HepG2 (cell line): ENCODE results near the gene IL1R1. TPM values are rescaled to one million over a fixed set of nuclear protein-coding genes. Genes with fewer than 3 reads are reported as not detected.

ENCODE experiments used
- CEBPG ChIP-seq: IDR thresholded peaks from 2 replicates; pipeline ENCODE4 v1.6.1; 2016
- ETV5 ChIP-seq: IDR thresholded peaks from 2 replicates; pipeline ENCODE4 v1.6.1; 2018; ENCODE audit warnings: missing biosample characterization, missing genetic modification reagents, inconsistent platforms, borderline replicate concordance
- FOXM1 ChIP-seq: sonication (generic); formaldehyde crosslinking; IDR thresholded peaks from 2 replicates; pipeline ENCODE4 v1.5.0; 2020; ENCODE audit warnings: missing genetic modification reagents
- HOXA5 ChIP-seq: sonication (generic); formaldehyde crosslinking; IDR thresholded peaks from 2 replicates; pipeline ENCODE4 v1.4.0; 2020; ENCODE audit warnings: missing genetic modification reagents
- LBX2 ChIP-seq: sonication (generic); formaldehyde crosslinking; IDR thresholded peaks from 2 replicates; pipeline ENCODE4 v1.5.0; 2020; ENCODE audit warnings: missing genetic modification reagents, mild to moderate bottlenecking, borderline replicate concordance
- NCOA2 ChIP-seq: sonication (generic); formaldehyde crosslinking; IDR thresholded peaks from 2 replicates; pipeline ENCODE4 v1.8.0; 2022; ENCODE audit warnings: inconsistent platforms
- NCOA5 ChIP-seq: sonication (generic); formaldehyde crosslinking; IDR thresholded peaks from 2 replicates; pipeline ENCODE4 v1.4.0; 2020; ENCODE audit warnings: missing genetic modification reagents
- PHB2 ChIP-seq: fragments of 450-650 bp; IDR thresholded peaks from 2 replicates; pipeline ENCODE4 v1.6.1; 2018; ENCODE audit not compliant: partially characterized antibody
- RARA ChIP-seq: IDR thresholded peaks from 2 replicates; pipeline ENCODE4 v1.6.1; 2016; ENCODE audit warnings: missing genetic modification reagents, missing compliant biosample characterization
- SAP130 ChIP-seq: IDR thresholded peaks from 2 replicates; pipeline ENCODE4 v1.6.1; 2016; ENCODE audit warnings: low read depth
- SETDB1 ChIP-seq: sonication (generic); formaldehyde crosslinking; IDR thresholded peaks from 2 replicates; pipeline ENCODE4 v1.5.1; 2020; ENCODE audit warnings: missing genetic modification reagents, mild to moderate bottlenecking, borderline replicate concordance
- THAP9 ChIP-seq: sonication (generic); formaldehyde crosslinking; IDR thresholded peaks from 2 replicates; pipeline ENCODE4; 2020; ENCODE audit warnings: missing genetic modification reagents, mild to moderate bottlenecking, borderline replicate concordance
- TSC22D2 ChIP-seq: sonication (generic); formaldehyde crosslinking; IDR thresholded peaks from 2 replicates; pipeline ENCODE4 v1.5.1; 2020; ENCODE audit warnings: missing genetic modification reagents, mild to moderate bottlenecking, borderline replicate concordance
- ZBTB7A ChIP-seq: sonication (generic); formaldehyde crosslinking; IDR thresholded peaks from 2 replicates; pipeline ENCODE4 v1.8.0; 2022; ENCODE audit warnings: mild to moderate bottlenecking, missing genetic modification reagents
- ZMYM3 ChIP-seq: sonication (generic); formaldehyde crosslinking; IDR thresholded peaks from 2 replicates; pipeline ENCODE4 v1.5.1; 2020; ENCODE audit warnings: mild to moderate bottlenecking, missing genetic modification reagents
- ZMYM4 ChIP-seq: sonication (generic); formaldehyde crosslinking; IDR thresholded peaks from 2 replicates; pipeline ENCODE4 v1.8.1; 2023; ENCODE audit warnings: mild to moderate bottlenecking, missing genetic modification reagents
- ZNF382 ChIP-seq: sonication (generic); formaldehyde crosslinking; IDR thresholded peaks from 2 replicates; pipeline ENCODE4 v1.5.0; 2020; ENCODE audit warnings: missing genetic modification reagents, mild to moderate bottlenecking, borderline replicate concordance
- polyA plus RNA-seq, 8 experiments: library from polyadenylated mRNA; depleted of rRNA in 3 of 8; stranded (reverse) in 7 of 8; unstranded in 1 of 8; fragments of >200 nt; fragmentation: Illumina TruSeq in 4 of 8; extraction: Trizol in 4 of 8; gene quantifications; 2 replicates each; pipeline versions ENCODE4 v1.2.1 to v1.2.3, GENCODE V29; 2011 to 2016; ENCODE audit warnings: low read depth in 4 of 8, missing spikeins in 1 of 8, mixed read lengths in 1 of 8; ENCODE audit not compliant: insufficient read depth in 1 of 8
- total RNA-seq, 5 experiments: library from RNA; depleted of rRNA; stranded (reverse); fragments of >200 nt; fragmentation: Illumina TruSeq; extraction: Trizol; gene quantifications; 2 replicates each; pipeline ENCODE4 v1.2.3, GENCODE V29; 2016; ENCODE audit warnings: low read depth in 1 of 5
- TF ChIP-seq, protein P1 (sequence below): sonication (generic); formaldehyde crosslinking; IDR thresholded peaks from 2 replicates; pipeline ENCODE4 v1.5.0; 2020; ENCODE audit warnings: mild to moderate bottlenecking, missing genetic modification reagents
- TF ChIP-seq, protein P2 (sequence below): sonication (generic); formaldehyde crosslinking; IDR thresholded peaks from 2 replicates; pipeline ENCODE4 v1.5.1; 2020; ENCODE audit warnings: mild to moderate bottlenecking, missing genetic modification reagents, borderline replicate concordance

IL1R1 gene
- total and polyA plus RNA-seq, 2 of the 13 experiments (the other 11 are each of a cell fraction or from before 2014, with no cell fraction given), result 38.0 to 93.1 TPM

DNA sequence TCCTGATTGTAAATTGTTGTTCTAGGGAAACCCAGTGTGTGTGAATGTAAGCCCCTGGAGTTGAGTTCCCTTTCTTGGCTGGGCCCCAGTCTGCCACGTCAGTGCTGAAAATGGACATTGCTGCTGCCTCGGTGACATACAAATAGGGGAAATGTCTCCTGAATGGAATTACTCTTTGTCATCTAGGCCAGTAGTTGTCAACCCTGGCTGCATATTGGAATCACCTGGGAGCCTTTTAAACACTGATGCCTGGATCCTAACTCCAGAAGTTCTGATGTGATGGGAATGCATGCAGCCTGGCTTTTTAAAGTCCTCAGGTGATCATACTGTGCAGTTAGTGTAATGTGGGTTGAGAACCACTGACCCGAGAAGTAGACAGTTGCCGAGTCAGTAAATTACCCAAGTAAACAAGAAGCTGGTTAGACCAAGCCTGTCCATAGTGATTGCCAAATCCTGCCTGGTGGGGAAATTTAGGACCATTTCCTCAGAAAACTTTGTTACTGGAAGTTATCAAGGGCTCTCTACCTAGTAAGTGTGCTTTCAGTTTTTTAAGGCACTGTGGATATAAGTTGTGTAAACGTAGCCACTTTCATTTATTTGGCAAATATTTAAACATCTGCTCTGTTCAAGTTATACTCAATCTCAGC lies 27.6 kb upstream of the IL1R1 start (continued):
- no peak for TF ChIP-seq NCOA5 (CRISPR knock-in tag)
- TF ChIP-seq THAP9, result no peak
- no peak for TF ChIP-seq LBX2 (CRISPR knock-in tag)
- TF ChIP-seq SAP130, result 0 out of 2 replicates have a peak, but pooled peaks have one; percentile 12
- TF ChIP-seq, protein P1, sequence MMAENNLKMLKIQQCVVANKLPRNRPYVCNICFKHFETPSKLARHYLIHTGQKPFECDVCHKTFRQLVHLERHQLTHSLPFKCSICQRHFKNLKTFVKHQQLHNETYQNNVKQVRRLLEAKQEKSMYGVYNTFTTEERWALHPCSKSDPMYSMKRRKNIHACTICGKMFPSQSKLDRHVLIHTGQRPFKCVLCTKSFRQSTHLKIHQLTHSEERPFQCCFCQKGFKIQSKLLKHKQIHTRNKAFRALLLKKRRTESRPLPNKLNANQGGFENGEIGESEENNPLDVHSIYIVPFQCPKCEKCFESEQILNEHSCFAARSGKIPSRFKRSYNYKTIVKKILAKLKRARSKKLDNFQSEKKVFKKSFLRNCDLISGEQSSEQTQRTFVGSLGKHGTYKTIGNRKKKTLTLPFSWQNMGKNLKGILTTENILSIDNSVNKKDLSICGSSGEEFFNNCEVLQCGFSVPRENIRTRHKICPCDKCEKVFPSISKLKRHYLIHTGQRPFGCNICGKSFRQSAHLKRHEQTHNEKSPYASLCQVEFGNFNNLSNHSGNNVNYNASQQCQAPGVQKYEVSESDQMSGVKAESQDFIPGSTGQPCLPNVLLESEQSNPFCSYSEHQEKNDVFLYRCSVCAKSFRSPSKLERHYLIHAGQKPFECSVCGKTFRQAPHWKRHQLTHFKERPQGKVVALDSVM (CRISPR knock-in tag), result no peak
- no peak for TF ChIP-seq FOXM1 (CRISPR knock-in tag)
- 0 out of 2 replicates have a peak, but pooled peaks have one; percentile 69 for TF ChIP-seq SETDB1 (CRISPR knock-in tag)
- no peak for TF ChIP-seq ZBTB7A
- TF ChIP-seq ZMYM4, result 0 out of 2 replicates have a peak, but pooled peaks have one; percentile 14
- 0 out of 2 replicates have a peak, but pooled peaks have one; percentile 23 for TF ChIP-seq RARA (CRISPR knock-in tag)
- no peak for TF ChIP-seq TSC22D2 (CRISPR knock-in tag)
- TF ChIP-seq CEBPG, result peak; percentile 64
- TF ChIP-seq, protein P2, sequence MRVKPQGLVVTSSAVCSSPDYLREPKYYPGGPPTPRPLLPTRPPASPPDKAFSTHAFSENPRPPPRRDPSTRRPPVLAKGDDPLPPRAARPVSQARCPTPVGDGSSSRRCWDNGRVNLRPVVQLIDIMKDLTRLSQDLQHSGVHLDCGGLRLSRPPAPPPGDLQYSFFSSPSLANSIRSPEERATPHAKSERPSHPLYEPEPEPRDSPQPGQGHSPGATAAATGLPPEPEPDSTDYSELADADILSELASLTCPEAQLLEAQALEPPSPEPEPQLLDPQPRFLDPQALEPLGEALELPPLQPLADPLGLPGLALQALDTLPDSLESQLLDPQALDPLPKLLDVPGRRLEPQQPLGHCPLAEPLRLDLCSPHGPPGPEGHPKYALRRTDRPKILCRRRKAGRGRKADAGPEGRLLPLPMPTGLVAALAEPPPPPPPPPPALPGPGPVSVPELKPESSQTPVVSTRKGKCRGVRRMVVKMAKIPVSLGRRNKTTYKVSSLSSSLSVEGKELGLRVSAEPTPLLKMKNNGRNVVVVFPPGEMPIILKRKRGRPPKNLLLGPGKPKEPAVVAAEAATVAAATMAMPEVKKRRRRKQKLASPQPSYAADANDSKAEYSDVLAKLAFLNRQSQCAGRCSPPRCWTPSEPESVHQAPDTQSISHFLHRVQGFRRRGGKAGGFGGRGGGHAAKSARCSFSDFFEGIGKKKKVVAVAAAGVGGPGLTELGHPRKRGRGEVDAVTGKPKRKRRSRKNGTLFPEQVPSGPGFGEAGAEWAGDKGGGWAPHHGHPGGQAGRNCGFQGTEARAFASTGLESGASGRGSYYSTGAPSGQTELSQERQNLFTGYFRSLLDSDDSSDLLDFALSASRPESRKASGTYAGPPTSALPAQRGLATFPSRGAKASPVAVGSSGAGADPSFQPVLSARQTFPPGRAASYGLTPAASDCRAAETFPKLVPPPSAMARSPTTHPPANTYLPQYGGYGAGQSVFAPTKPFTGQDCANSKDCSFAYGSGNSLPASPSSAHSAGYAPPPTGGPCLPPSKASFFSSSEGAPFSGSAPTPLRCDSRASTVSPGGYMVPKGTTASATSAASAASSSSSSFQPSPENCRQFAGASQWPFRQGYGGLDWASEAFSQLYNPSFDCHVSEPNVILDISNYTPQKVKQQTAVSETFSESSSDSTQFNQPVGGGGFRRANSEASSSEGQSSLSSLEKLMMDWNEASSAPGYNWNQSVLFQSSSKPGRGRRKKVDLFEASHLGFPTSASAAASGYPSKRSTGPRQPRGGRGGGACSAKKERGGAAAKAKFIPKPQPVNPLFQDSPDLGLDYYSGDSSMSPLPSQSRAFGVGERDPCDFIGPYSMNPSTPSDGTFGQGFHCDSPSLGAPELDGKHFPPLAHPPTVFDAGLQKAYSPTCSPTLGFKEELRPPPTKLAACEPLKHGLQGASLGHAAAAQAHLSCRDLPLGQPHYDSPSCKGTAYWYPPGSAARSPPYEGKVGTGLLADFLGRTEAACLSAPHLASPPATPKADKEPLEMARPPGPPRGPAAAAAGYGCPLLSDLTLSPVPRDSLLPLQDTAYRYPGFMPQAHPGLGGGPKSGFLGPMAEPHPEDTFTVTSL (CRISPR knock-in tag), result peak; percentile 36; the same call in 1 of the 2 replicates
- peak; percentile 46; the same call in 1 of the 2 replicates for TF ChIP-seq NCOA2
- no peak for TF ChIP-seq ETV5 (CRISPR knock-in tag)
- TF ChIP-seq ZMYM3, result 0 out of 2 replicates have a peak, but pooled peaks have one; percentile 46
- no peak for TF ChIP-seq PHB2
- TF ChIP-seq ZNF382, result no peak
- TF ChIP-seq HOXA5 (CRISPR knock-in tag), result no peak
